ENCODE results near the gene LRP3. TPM values are rescaled to one million over a fixed set of nuclear protein-coding genes. Genes with fewer than 3 reads are reported as not detected.

Gene LRP3
- total RNA-seq, 1 donor from 2014 or later: 19.3 TPM

- Histone ChIP-seq H3K9ac (ENCODE audit: low read depth in 1 of 3, low read length in 3 of 3) (no peak overlapping the region), H3K27me3 (ENCODE audit: control insufficient read depth in 3 of 3, insufficient read depth in 3 of 3, low read length in 3 of 3) (peaks cover 0 to 6% (median 3%) of the 10 kb centered on the region in 3 donors), H3K4me3 (ENCODE audit: low read length in 3 of 3) (no peak overlapping the region), H3K4me1 (ENCODE audit: control insufficient read depth in 3 of 3, insufficient read depth in 3 of 3, low read length in 3 of 3) (peaks cover 0 to 2% (median 0%) of the 10 kb centered on the region in 3 donors), H3K36me3 (ENCODE audit: control insufficient read depth in 3 of 3, insufficient read depth in 3 of 3, low read length in 3 of 3) (no peaks in the 10 kb centered on the region), H3K27ac (ENCODE audit: low read depth, low read length) (no peak overlapping the region), H3K9me3 (ENCODE audit: control insufficient read depth in 3 of 3, low read length in 3 of 3) (peaks cover 0 to 9% (median 2%) of the 10 kb centered on the region in 3 donors)
Measured at GRCh38 chr19:33241091-33241529, 47.0 kb downstream of the LRP3 start.

- peaks cover 0 to 6% (median 3%) of the 10 kb centered on the region in 3 donors for H3K27me3 ChIP-seq (ENCODE audit: control insufficient read depth in 3 of 3, insufficient read depth in 3 of 3, low read length in 3 of 3)
- H3K4me3 ChIP-seq (ENCODE audit: low read length in 3 of 3): no peak overlapping the region
- H3K9ac ChIP-seq (ENCODE audit: low read depth in 1 of 3, low read length in 3 of 3): no peak overlapping the region
- H3K9me3 ChIP-seq (ENCODE audit: control insufficient read depth in 3 of 3, low read length in 3 of 3): peaks cover 0 to 10% (median 2%) of the 10 kb centered on the region in 3 donors
- H3K4me1 ChIP-seq (ENCODE audit: control insufficient read depth in 3 of 3, insufficient read depth in 3 of 3, low read length in 3 of 3): peaks cover 0 to 2% (median 0%) of the 10 kb centered on the region in 3 donors
- H3K36me3 ChIP-seq (ENCODE audit: control insufficient read depth in 3 of 3, insufficient read depth in 3 of 3, low read length in 3 of 3): no peaks in the 10 kb centered on the region
- no peak overlapping the region for H3K27ac ChIP-seq (ENCODE audit: low read depth, low read length)
Measured at GRCh38 chr19:33241530-33242101, 47.5 kb downstream of the LRP3 start.

- no peaks in the 10 kb centered on the region for H3K36me3 ChIP-seq (ENCODE audit: control insufficient read depth in 3 of 3, insufficient read depth in 3 of 3, low read length in 3 of 3)
- peaks cover 0 to 2% (median 0%) of the 10 kb centered on the region in 3 donors for H3K4me1 ChIP-seq (ENCODE audit: control insufficient read depth in 3 of 3, insufficient read depth in 3 of 3, low read length in 3 of 3)
- no peak overlapping the region for H3K4me3 ChIP-seq (ENCODE audit: low read length in 3 of 3)
- peaks cover 0 to 10% (median 2%) of the 10 kb centered on the region in 3 donors for H3K9me3 ChIP-seq (ENCODE audit: control insufficient read depth in 3 of 3, low read length in 3 of 3)
- peaks cover 0 to 6% (median 3%) of the 10 kb centered on the region in 3 donors for H3K27me3 ChIP-seq (ENCODE audit: control insufficient read depth in 3 of 3, insufficient read depth in 3 of 3, low read length in 3 of 3)
- no peak overlapping the region for H3K27ac ChIP-seq (ENCODE audit: low read depth, low read length)
- H3K9ac ChIP-seq (ENCODE audit: low read depth in 1 of 3, low read length in 3 of 3): no peak overlapping the region
Measured at GRCh38 chr19:33242131-33242530, 48.0 kb downstream of the LRP3 start.

- Histone ChIP-seq H3K27ac (ENCODE audit: low read depth, low read length) (no peak overlapping the region), H3K4me1 (ENCODE audit: control insufficient read depth in 3 of 3, insufficient read depth in 3 of 3, low read length in 3 of 3) (peaks cover 0 to 2% (median 0%) of the 10 kb centered on the region in 3 donors), H3K9me3 (ENCODE audit: control insufficient read depth in 3 of 3, low read length in 3 of 3) (peaks cover 0 to 10% (median 2%) of the 10 kb centered on the region in 3 donors), H3K4me3 (ENCODE audit: low read length in 3 of 3) (no peak overlapping the region), H3K36me3 (ENCODE audit: control insufficient read depth in 3 of 3, insufficient read depth in 3 of 3, low read length in 3 of 3) (no peaks in the 10 kb centered on the region), H3K9ac (ENCODE audit: low read depth in 1 of 3, low read length in 3 of 3) (no peak overlapping the region), H3K27me3 (ENCODE audit: control insufficient read depth in 3 of 3, insufficient read depth in 3 of 3, low read length in 3 of 3) (peaks cover 0 to 6% (median 3%) of the 10 kb centered on the region in 3 donors)
Measured at GRCh38 chr19:33242911-33243310, 48.8 kb downstream of the LRP3 start.

GRCh38 chr19:33245948-33246708 is 52.0 kb downstream of the LRP3 start:
- H3K4me1 ChIP-seq (ENCODE audit: control insufficient read depth in 3 of 3, insufficient read depth in 3 of 3, low read length in 3 of 3): peaks cover 0 to 7% (median 2%) of the 10 kb centered on the region in 3 donors
- H3K36me3 ChIP-seq (ENCODE audit: control insufficient read depth in 3 of 3, insufficient read depth in 3 of 3, low read length in 3 of 3): no peaks in the 10 kb centered on the region
- no peak overlapping the region for H3K27ac ChIP-seq (ENCODE audit: low read depth, low read length)
- peaks cover 0 to 10% (median 2%) of the 10 kb centered on the region in 3 donors for H3K9me3 ChIP-seq (ENCODE audit: control insufficient read depth in 3 of 3, low read length in 3 of 3)
- peaks cover 0 to 4% (median 4%) of the 10 kb centered on the region in 3 donors for H3K27me3 ChIP-seq (ENCODE audit: control insufficient read depth in 3 of 3, insufficient read depth in 3 of 3, low read length in 3 of 3)
- H3K4me3 ChIP-seq (ENCODE audit: low read length in 3 of 3): no peak overlapping the region
- H3K9ac ChIP-seq (ENCODE audit: low read depth in 1 of 3, low read length in 3 of 3): no peak overlapping the region

- H3K9me3 ChIP-seq (ENCODE audit: control insufficient read depth in 3 of 3, low read length in 3 of 3): peaks cover 0 to 10% (median 2%) of the 10 kb centered on the region in 3 donors
- H3K4me1 ChIP-seq (ENCODE audit: control insufficient read depth in 3 of 3, insufficient read depth in 3 of 3, low read length in 3 of 3): peaks cover 0 to 7% (median 0%) of the 10 kb centered on the region in 3 donors
- no peak overlapping the region for H3K4me3 ChIP-seq (ENCODE audit: low read length in 3 of 3)
- H3K36me3 ChIP-seq (ENCODE audit: control insufficient read depth in 3 of 3, insufficient read depth in 3 of 3, low read length in 3 of 3): no peaks in the 10 kb centered on the region
- H3K27me3 ChIP-seq (ENCODE audit: control insufficient read depth in 3 of 3, insufficient read depth in 3 of 3, low read length in 3 of 3): peaks cover 0 to 11% (median 4%) of the 10 kb centered on the region in 3 donors
- H3K27ac ChIP-seq (ENCODE audit: low read depth, low read length): no peak overlapping the region
- no peak overlapping the region for H3K9ac ChIP-seq (ENCODE audit: low read depth in 1 of 3, low read length in 3 of 3)
Measured at GRCh38 chr19:33246709-33247440, 52.7 kb downstream of the LRP3 start.

GRCh38 chr19:33247441-33247819 is 53.3 kb downstream of the LRP3 start:
- H3K9me3 ChIP-seq (ENCODE audit: control insufficient read depth in 3 of 3, low read length in 3 of 3): peaks cover 0 to 10% (median 2%) of the 10 kb centered on the region in 3 donors

GRCh38 chr19:33248104-33248503 is 54.0 kb downstream of the LRP3 start:
- H3K36me3 ChIP-seq (ENCODE audit: control insufficient read depth in 3 of 3, insufficient read depth in 3 of 3, low read length in 3 of 3): no peaks in the 10 kb centered on the region
- H3K4me3 ChIP-seq (ENCODE audit: low read length in 3 of 3): no peak overlapping the region
- peaks cover 0 to 10% (median 2%) of the 10 kb centered on the region in 3 donors for H3K9me3 ChIP-seq (ENCODE audit: control insufficient read depth in 3 of 3, low read length in 3 of 3)
- peaks cover 0 to 11% (median 7%) of the 10 kb centered on the region in 3 donors for H3K27me3 ChIP-seq (ENCODE audit: control insufficient read depth in 3 of 3, insufficient read depth in 3 of 3, low read length in 3 of 3)
- no peak overlapping the region for H3K27ac ChIP-seq (ENCODE audit: low read depth, low read length)
- H3K9ac ChIP-seq (ENCODE audit: low read depth in 1 of 3, low read length in 3 of 3): no peak overlapping the region
- peaks cover 0 to 7% (median 0%) of the 10 kb centered on the region in 3 donors for H3K4me1 ChIP-seq (ENCODE audit: control insufficient read depth in 3 of 3, insufficient read depth in 3 of 3, low read length in 3 of 3)

More at GRCh38 chr19:33247441-33247819, 53.3 kb downstream of the LRP3 start:
- Histone ChIP-seq H3K36me3 (ENCODE audit: control insufficient read depth in 3 of 3, insufficient read depth in 3 of 3, low read length in 3 of 3) (no peaks in the 10 kb centered on the region), H3K4me3 (ENCODE audit: low read length in 3 of 3) (no peak overlapping the region), H3K9ac (ENCODE audit: low read depth in 1 of 3, low read length in 3 of 3) (no peak overlapping the region), H3K27ac (ENCODE audit: low read depth, low read length) (no peak overlapping the region), H3K4me1 (ENCODE audit: control insufficient read depth in 3 of 3, insufficient read depth in 3 of 3, low read length in 3 of 3) (peaks cover 0 to 7% (median 0%) of the 10 kb centered on the region in 3 donors), H3K27me3 (ENCODE audit: control insufficient read depth in 3 of 3, insufficient read depth in 3 of 3, low read length in 3 of 3) (peaks cover 0 to 11% (median 4%) of the 10 kb centered on the region in 3 donors)

GRCh38 chr19:33248553-33248953 is 54.4 kb downstream of the LRP3 start:
- no peak overlapping the region for H3K9ac ChIP-seq (ENCODE audit: low read depth in 1 of 3, low read length in 3 of 3)
- no peak overlapping the region for H3K27ac ChIP-seq (ENCODE audit: low read depth, low read length)

More at GRCh38 chr19:33248553-33248953, 54.4 kb downstream of the LRP3 start:
- Histone ChIP-seq H3K4me3 (ENCODE audit: low read length in 3 of 3) (no peak overlapping the region), H3K9me3 (ENCODE audit: control insufficient read depth in 3 of 3, low read length in 3 of 3) (peaks cover 0 to 10% (median 2%) of the 10 kb centered on the region in 3 donors), H3K4me1 (ENCODE audit: control insufficient read depth in 3 of 3, insufficient read depth in 3 of 3, low read length in 3 of 3) (peaks cover 0 to 7% (median 0%) of the 10 kb centered on the region in 3 donors), H3K36me3 (ENCODE audit: control insufficient read depth in 3 of 3, insufficient read depth in 3 of 3, low read length in 3 of 3) (no peaks in the 10 kb centered on the region), H3K27me3 (ENCODE audit: control insufficient read depth in 3 of 3, insufficient read depth in 3 of 3, low read length in 3 of 3) (peaks cover 0 to 13% (median 10%) of the 10 kb centered on the region in 3 donors)
